Stomach smooth muscle (tissue), 2 donors: ENCODE data around the gene WDR89.

Source experiments
- H3K27ac ChIP-seq: one replicate; pipeline ENCODE4 v1.7.0; 2013; ENCODE audit warnings: mild to moderate bottlenecking, low read length, inconsistent platforms
- H3K27me3 ChIP-seq, 2 donors: one replicate each; pipeline ENCODE4 v1.7.0; 2013; ENCODE audit warnings: low read length in 2 of 2; ENCODE audit not compliant: insufficient read depth in 2 of 2, control insufficient read depth in 1 of 2
- H3K36me3 ChIP-seq, 2 donors: one replicate each; pipeline ENCODE4 v1.7.0; 2013; ENCODE audit warnings: low read length in 2 of 2; ENCODE audit not compliant: control insufficient read depth in 2 of 2, insufficient read depth in 2 of 2
- H3K4me1 ChIP-seq: one replicate; pipeline ENCODE4 v1.7.0; 2013; ENCODE audit warnings: low read length; ENCODE audit not compliant: control insufficient read depth, insufficient read depth
- H3K4me3 ChIP-seq, 2 donors: one replicate each; pipeline ENCODE4 v1.7.0; 2013; ENCODE audit warnings: low read length in 2 of 2
- H3K9ac ChIP-seq, 2 donors: one replicate each; pipeline ENCODE4 v1.7.0; 2013; ENCODE audit warnings: low read length in 2 of 2, mild to moderate bottlenecking in 1 of 2
- H3K9me3 ChIP-seq, 2 donors: one replicate each; pipeline ENCODE4 v1.7.0; 2013; ENCODE audit warnings: low read length in 2 of 2; ENCODE audit not compliant: control insufficient read depth in 2 of 2
- donor health status: healthy.
- donor health status: Pancreatic carcinoma.

The WDR89 gene, protein sequence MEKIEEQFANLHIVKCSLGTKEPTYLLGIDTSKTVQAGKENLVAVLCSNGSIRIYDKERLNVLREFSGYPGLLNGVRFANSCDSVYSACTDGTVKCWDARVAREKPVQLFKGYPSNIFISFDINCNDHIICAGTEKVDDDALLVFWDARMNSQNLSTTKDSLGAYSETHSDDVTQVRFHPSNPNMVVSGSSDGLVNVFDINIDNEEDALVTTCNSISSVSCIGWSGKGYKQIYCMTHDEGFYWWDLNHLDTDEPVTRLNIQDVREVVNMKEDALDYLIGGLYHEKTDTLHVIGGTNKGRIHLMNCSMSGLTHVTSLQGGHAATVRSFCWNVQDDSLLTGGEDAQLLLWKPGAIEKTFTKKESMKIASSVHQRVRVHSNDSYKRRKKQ

DNA sequence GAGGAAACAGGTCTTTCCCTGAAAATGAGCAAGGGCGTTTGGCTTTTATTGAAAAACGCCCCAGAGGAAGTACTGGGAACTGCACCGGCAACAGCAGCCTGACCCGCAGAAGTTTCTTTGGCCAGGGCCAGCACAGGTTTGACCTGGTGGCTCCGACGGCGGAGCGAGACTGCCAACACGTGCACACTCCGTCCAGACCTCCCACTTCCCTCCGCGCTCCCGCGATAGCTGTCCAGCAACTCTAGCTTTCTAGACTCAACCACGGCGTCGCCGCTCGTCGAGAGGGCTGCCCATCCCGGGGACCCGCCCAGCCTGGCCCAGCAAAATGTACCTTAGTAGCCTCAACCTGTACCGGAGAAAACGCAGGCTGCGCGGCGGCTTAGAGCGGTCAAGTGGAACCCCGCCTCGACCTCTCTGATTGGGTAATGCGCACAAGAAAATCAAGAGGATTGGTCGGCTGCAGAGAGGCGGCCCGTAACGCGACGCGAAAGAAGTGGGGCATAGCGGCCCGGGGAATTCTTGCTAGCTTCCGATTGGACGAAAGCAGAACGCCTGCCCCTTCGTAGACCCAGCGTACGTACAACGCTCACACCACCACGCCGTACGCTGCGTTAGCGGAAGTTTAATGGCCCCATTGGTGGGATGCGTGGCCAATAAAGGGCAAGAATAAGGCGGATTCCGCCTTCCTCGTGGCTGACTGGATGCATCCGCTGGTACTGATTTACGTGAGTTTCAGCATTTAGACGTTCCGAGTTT lies at the start of gene WDR89:
Gene WDR89, minus strand, starts transcription at position 399 of the 756 bp plus-strand sequence. CDS start 41,929 bp downstream, outside the sequence.
- Histone ChIP-seq H3K4me1 (no peaks in the 10 kb centered on the region), H3K27me3 (no peaks in the 10 kb centered on the region), H3K27ac (peak within 1 kb of the TSS; percentile 96), H3K9ac (peak within 1 kb of the TSS; percentile 89 to 97), H3K36me3 (no peaks in the 10 kb centered on the region), H3K9me3 (no peaks in the 10 kb centered on the region), H3K4me3 (peak within 1 kb of the TSS; percentile 93 to 99)

GRCh38 chr14:63689132-63689531 lies 47.5 kb upstream of the WDR89 start:
- H3K9me3 ChIP-seq = no peaks in the 10 kb centered on the region
- peaks cover 0 to 2% of the 10 kb centered on the region in 2 donors for H3K36me3 ChIP-seq
- no peak overlapping the region for H3K27ac ChIP-seq
- H3K4me1 ChIP-seq = no peaks in the 10 kb centered on the region
- H3K4me3 ChIP-seq = no peak overlapping the region
- H3K27me3 ChIP-seq = no peaks in the 10 kb centered on the region
- H3K9ac ChIP-seq = no peak overlapping the region

- H3K4me3 ChIP-seq = no peak overlapping the region
- H3K27ac ChIP-seq = no peak overlapping the region
- H3K9me3 ChIP-seq = no peaks in the 10 kb centered on the region
- H3K27me3 ChIP-seq = no peaks in the 10 kb centered on the region
- H3K4me1 ChIP-seq = no peaks in the 10 kb centered on the region
- H3K36me3 ChIP-seq = peaks cover 0 to 2% of the 10 kb centered on the region in 2 donors
- H3K9ac ChIP-seq = no peak overlapping the region
Measured at GRCh38 chr14:63686926-63687325, 45.3 kb upstream of the WDR89 start.

- no peaks in the 10 kb centered on the region for H3K9me3 ChIP-seq
- H3K4me1 ChIP-seq = no peaks in the 10 kb centered on the region
- no peak overlapping the region for H3K4me3 ChIP-seq
Measured at GRCh38 chr14:63685401-63685800, 43.7 kb upstream of the WDR89 start.

GRCh38 chr14:63682727-63683593 lies 41.3 kb upstream of the WDR89 start:
- Histone ChIP-seq H3K27me3 (no peaks in the 10 kb centered on the region), H3K4me3 (no peak overlapping the region), H3K27ac (no peak overlapping the region), H3K36me3 (peaks cover 0 to 3% of the 10 kb centered on the region in 2 donors), H3K9ac (no peak overlapping the region), H3K4me1 (no peaks in the 10 kb centered on the region), H3K9me3 (no peaks in the 10 kb centered on the region)

More at GRCh38 chr14:63685401-63685800, 43.7 kb upstream of the WDR89 start:
- H3K36me3 ChIP-seq = peaks cover 0 to 2% of the 10 kb centered on the region in 2 donors
- H3K27ac ChIP-seq = no peak overlapping the region
- H3K9ac ChIP-seq = no peak overlapping the region
- H3K27me3 ChIP-seq = no peaks in the 10 kb centered on the region

- no peak overlapping the region for H3K4me3 ChIP-seq
- no peaks in the 10 kb centered on the region for H3K27me3 ChIP-seq
- no peaks in the 10 kb centered on the region for H3K4me1 ChIP-seq
- no peaks in the 10 kb centered on the region for H3K9me3 ChIP-seq
- H3K36me3 ChIP-seq = peaks cover 0 to 2% of the 10 kb centered on the region in 2 donors
- no peak overlapping the region for H3K27ac ChIP-seq
- H3K9ac ChIP-seq = no peak overlapping the region
Measured at GRCh38 chr14:63678536-63678935, 36.9 kb upstream of the WDR89 start.

- H3K9me3 ChIP-seq = no peaks in the 10 kb centered on the region
- no peak overlapping the region for H3K4me3 ChIP-seq
- H3K27ac ChIP-seq = no peak overlapping the region
- H3K9ac ChIP-seq = no peak overlapping the region
- peaks cover 0 to 2% of the 10 kb centered on the region in 2 donors for H3K36me3 ChIP-seq
- no peaks in the 10 kb centered on the region for H3K27me3 ChIP-seq
- H3K4me1 ChIP-seq = no peaks in the 10 kb centered on the region
Measured at GRCh38 chr14:63677891-63678379, 36.3 kb upstream of the WDR89 start.

GRCh38 chr14:63676615-63677014 lies 34.9 kb upstream of the WDR89 start:
- H3K36me3 ChIP-seq = peaks cover 0 to 2% of the 10 kb centered on the region in 2 donors
- H3K4me3 ChIP-seq = no peak overlapping the region
- no peaks in the 10 kb centered on the region for H3K4me1 ChIP-seq
- H3K9me3 ChIP-seq = no peaks in the 10 kb centered on the region
- H3K27me3 ChIP-seq = no peaks in the 10 kb centered on the region
- H3K27ac ChIP-seq = no peak overlapping the region
- no peak overlapping the region for H3K9ac ChIP-seq

- Histone ChIP-seq H3K36me3 (peaks cover 0 to 2% of the 10 kb centered on the region in 2 donors), H3K4me1 (no peaks in the 10 kb centered on the region), H3K9me3 (no peaks in the 10 kb centered on the region), H3K27me3 (no peaks in the 10 kb centered on the region), H3K27ac (no peak overlapping the region), H3K9ac (no peak overlapping the region), H3K4me3 (no peak overlapping the region)
Measured at GRCh38 chr14:63673886-63674497, 32.3 kb upstream of the WDR89 start.

GRCh38 chr14:63673255-63673654 lies 31.6 kb upstream of the WDR89 start:
- Histone ChIP-seq H3K9me3 (no peaks in the 10 kb centered on the region), H3K4me1 (no peaks in the 10 kb centered on the region), H3K27me3 (no peaks in the 10 kb centered on the region), H3K9ac (no peak overlapping the region), H3K36me3 (peaks cover 0 to 2% of the 10 kb centered on the region in 2 donors), H3K4me3 (no peak overlapping the region), H3K27ac (no peak overlapping the region)
